Measurements from ENCODE around the gene PRSS21.

Gene PRSS21

DNA sequence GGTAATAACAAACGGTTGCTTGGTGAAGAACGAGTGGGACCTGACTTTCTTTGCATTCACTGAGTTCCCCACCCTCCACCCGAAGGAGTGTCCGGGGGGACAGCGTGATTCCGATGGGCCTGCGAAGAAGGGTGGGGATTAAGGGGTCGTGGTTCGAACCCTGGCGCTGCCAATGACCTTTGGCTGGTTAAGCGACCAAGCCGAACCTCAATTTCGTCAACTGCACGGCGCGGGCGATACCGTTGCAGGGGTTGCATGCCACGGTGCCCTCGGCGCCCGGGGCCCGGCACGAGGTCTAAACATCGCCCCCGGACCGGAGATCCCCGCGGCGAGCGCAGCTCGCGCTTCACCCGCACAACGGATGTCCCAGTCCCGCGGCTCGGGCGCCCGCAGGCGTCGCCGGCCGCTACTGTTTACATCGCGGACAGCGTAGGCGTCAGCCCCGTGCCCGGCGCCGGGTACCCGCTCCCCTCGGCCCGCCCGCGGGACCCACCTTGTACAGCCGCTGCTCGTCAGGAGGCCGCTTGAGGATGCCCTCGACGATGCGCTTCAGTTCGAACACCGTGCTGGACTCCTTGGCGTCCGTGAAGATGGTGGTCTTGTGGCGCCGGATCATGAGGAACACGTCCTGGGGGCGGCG is 40.4 kb upstream of the PRSS21 start:
- Mint-ChIP-seq H3K9me3 (no peaks in the 10 kb centered on the region), H3K4me1 (peaks cover 32 to 51% of the 10 kb centered on the region in 2 donors), H3K36me3 (peaks cover 19 to 27% of the 10 kb centered on the region in 2 donors)

DNA sequence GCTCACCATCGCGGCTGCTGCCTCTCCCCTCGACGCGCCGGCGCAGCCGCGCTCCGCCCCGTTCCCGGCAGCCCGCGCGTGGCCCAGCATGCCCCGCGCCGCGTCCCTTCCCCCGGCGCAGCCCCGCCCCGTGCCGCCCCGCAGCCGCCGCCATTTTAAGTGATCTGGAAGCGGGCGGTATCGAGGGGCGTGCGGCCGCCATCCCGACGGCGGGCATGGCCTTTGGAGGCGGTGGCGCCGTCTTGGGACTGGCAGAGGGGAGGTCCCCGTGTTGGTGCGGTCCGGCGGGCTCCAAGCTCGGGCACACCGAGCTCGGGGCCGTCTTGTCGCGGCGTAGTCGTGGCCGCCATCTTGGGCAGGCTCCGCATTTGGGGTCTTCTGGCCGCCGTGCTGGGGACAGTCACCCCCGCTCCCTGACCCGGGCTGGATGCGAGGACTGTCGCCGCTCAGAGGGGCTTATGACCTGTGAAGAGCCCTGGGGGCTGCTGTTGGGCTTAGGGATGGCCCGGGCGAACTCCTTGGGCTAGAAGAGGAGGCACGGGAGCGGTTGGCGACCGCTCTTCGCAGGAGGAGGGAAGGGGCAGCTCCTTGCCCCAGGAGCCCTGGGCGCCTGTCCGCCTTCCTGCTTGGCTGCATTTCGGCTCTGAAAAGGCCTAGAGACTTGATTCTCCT is 39.7 kb upstream of the PRSS21 start, which contains the start of gene ELOB:
ELOB (minus strand) TSS at position 50 of the 672 bp plus-strand sequence; CDS start at position 9, 41 bp downstream.
- peak; percentile 91 to 93 for ATAC-seq (replicated peaks)
- peak within 1 kb of the TSS; percentile 95 for H3K4me3 Mint-ChIP-seq
- no peaks in the 10 kb centered on the region for H3K27me3 Mint-ChIP-seq
- H3K36me3 Mint-ChIP-seq: peaks cover 14 to 20% of the 10 kb centered on the region in 2 donors
- peaks cover 30 to 45% of the 10 kb centered on the region in 2 donors for H3K4me1 Mint-ChIP-seq
- H3K9me3 Mint-ChIP-seq: no peaks in the 10 kb centered on the region
- peak; percentile 82 for DNase-seq
- H3K27ac Mint-ChIP-seq: peak within 1 kb of the TSS; percentile 98

More for the DNA sequence above, 40.4 kb upstream of the PRSS21 start:
- ATAC-seq (replicated peaks): peak; percentile 42 to 48
- Mint-ChIP-seq H3K27ac (peak overlapping the region; percentile 95), H3K27me3 (no peaks in the 10 kb centered on the region), H3K4me3 (peak overlapping the region; percentile 95)
- DNase-seq: no peak

DNA sequence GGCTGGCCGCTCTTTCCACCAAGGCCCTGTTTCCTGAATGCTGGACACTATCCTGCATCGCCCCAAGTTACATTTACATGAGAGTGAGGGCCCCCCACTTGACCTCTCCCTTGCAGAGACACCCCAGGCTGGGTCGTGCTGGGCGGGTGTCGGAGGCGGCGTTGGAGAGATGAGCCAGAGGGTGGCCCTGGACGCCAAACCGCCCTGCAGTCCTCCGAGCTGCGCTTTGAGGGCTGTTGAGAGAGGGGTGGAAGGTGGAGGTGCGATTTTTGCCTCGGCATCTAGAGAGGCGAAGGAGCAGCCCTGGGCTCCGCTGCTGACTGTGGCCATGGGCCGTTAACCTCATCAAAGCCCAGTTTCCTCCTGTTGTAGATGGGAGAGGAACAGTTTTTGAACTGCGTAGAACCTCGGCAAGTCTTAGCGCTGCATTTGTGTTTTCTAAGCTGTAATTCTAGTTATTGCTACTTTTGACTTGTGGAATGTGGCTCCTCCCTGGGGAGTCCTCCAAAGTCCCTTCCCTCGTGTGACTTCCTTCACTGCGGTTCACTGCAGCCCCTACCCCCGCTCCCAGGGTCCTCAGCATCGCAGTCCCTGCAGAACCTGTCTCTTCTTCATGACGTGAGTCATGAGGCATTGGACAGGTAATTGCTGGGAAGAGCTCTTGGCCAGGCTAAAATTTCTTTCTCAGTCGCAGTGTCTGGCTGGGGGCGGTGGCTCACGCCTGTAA is 39.0 kb upstream of the PRSS21 start:
- Mint-ChIP-seq H3K4me1 (peaks cover 26 to 39% of the 10 kb centered on the region in 2 donors), H3K36me3 (peaks cover 9 to 14% of the 10 kb centered on the region in 2 donors)

DNA sequence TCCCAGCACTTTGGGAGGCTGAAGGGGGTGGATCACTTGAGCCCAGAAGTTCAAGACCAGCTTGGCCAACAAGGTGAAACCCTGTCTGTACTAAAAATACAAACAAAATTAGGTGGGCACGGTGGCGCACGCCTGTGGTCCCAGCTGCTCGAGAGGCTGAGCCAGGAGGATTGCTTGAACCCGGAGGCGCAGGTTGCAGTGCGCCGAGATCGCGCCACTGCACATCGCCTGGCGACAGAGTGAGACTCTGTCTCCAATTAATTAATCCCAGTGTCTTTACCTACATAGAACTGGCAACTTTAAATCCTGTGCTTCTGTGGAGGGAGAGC is 38.4 kb upstream of the PRSS21 start:
- H3K4me3 Mint-ChIP-seq: peak overlapping the region; percentile 95
- ATAC-seq (replicated peaks) (no peak), DNase-seq (no peak)
- no peaks in the 10 kb centered on the region for H3K9me3 Mint-ChIP-seq
- peaks cover 8 to 12% of the 10 kb centered on the region in 2 donors for H3K36me3 Mint-ChIP-seq
- peaks cover 24 to 39% of the 10 kb centered on the region in 2 donors for H3K4me1 Mint-ChIP-seq
- H3K27ac Mint-ChIP-seq: peak overlapping the region; percentile 98
- no peaks in the 10 kb centered on the region for H3K27me3 Mint-ChIP-seq

More for the DNA sequence above, 39.0 kb upstream of the PRSS21 start:
- peak overlapping the region; percentile 98 for H3K27ac Mint-ChIP-seq
- H3K9me3 Mint-ChIP-seq: no peaks in the 10 kb centered on the region
- DNase-seq (no peak), ATAC-seq (replicated peaks) (peak; percentile 24 to 36)
- no peaks in the 10 kb centered on the region for H3K27me3 Mint-ChIP-seq
- peak overlapping the region; percentile 95 for H3K4me3 Mint-ChIP-seq

DNA sequence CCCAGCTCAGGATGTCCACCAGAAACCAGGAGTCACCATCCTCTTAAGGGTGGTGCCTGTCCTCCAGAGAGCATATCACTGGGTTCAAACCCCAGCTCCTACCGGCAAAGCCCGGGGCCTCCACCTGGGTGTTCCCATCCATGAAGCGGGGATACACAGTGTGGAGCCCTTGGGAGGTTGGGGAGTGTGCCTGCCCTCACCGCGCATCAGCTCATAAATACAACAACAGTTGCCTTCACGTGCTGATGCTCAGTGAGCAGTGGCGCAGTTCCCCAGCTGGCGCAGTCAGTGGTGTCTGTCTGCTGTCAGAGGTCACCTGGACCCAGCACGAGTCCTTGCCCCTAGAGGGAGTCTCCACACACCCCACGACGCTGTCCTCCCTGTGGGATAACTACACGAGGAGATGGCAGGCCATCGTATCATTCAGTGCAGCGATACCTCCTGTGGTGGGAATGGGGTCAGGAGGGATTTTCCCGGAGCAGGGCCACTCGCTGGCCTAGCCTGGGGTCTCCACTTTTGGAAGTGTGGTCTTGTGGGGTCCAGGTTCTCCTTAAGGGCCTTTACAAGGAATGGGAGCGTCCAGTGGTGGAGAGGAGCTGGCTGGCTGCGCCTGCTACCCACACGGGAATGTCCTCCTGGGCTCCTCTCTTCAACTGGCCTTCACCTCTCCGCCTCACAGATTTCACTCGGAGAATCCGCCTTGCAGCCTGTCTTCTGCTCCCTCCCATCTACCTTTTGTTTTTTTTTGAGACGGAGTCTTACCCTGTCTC is 37.7 kb upstream of the PRSS21 start:
- peaks cover 26 to 33% of the 10 kb centered on the region in 2 donors for H3K4me1 Mint-ChIP-seq
- H3K9me3 Mint-ChIP-seq: no peaks in the 10 kb centered on the region
- H3K4me3 Mint-ChIP-seq: peak overlapping the region in 1 of 2 donors; percentile 14

DNA sequence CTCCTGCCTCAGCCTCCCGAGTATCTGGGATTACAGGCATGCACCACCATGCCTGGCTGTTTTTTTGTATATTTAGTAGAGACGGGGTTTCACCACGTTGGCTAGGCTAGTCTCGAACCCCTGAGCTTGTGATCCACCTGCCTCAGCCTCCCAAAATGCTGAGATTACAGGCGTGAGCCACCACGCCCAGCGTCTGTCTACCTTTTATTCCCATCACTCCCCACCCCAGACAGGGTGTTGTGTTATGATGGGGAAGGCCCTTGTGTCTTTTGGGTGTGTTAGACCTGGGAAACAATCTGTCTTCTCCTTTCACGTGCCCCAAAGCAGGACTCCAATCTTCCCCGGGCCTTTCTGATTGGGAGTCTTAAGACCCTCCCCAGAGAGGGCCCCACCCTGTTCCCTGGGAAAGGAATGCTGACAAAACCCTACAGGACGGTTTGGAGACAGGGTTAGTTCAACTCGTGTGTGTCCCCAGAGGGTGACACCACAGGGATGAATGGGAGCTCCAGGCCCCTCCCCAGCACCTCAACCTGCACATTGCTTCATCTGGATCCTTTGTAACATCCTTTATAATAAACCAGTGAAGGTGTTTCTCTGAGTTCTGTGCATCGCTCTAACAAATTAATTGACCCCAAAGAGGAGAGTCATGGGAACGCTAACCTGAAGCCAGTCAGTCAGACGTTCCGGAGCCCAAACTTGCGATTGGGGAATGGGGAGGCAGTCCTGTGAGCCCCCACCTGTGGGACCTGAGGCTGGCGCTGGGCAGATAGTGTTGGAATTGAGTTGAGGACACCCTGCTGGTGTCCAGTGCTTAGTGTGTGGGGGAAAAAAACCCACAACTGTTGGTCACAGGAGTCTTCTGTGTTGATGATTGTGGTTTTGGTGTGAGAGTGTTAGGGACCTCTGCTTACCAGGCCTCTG is 36.8 kb upstream of the PRSS21 start:
- Mint-ChIP-seq H3K4me3 (peak overlapping the region in 1 of 2 donors; percentile 14), H3K36me3 (peaks cover 2 to 10% of the 10 kb centered on the region in 2 donors), H3K4me1 (peaks cover 26 to 29% of the 10 kb centered on the region in 2 donors), H3K27me3 (peaks cover 6 to 7% of the 10 kb centered on the region in 2 donors), H3K9me3 (no peaks in the 10 kb centered on the region), H3K27ac (peak overlapping the region; percentile 47)
- no peak for ATAC-seq (replicated peaks)
- no peak for DNase-seq

More for the DNA sequence above, 37.7 kb upstream of the PRSS21 start:
- ATAC-seq (replicated peaks) (no peak), DNase-seq (no peak)
- peaks cover 2 to 10% of the 10 kb centered on the region in 2 donors for H3K36me3 Mint-ChIP-seq
- no peaks in the 10 kb centered on the region for H3K27me3 Mint-ChIP-seq
- H3K27ac Mint-ChIP-seq: peak overlapping the region; percentile 39

DNA sequence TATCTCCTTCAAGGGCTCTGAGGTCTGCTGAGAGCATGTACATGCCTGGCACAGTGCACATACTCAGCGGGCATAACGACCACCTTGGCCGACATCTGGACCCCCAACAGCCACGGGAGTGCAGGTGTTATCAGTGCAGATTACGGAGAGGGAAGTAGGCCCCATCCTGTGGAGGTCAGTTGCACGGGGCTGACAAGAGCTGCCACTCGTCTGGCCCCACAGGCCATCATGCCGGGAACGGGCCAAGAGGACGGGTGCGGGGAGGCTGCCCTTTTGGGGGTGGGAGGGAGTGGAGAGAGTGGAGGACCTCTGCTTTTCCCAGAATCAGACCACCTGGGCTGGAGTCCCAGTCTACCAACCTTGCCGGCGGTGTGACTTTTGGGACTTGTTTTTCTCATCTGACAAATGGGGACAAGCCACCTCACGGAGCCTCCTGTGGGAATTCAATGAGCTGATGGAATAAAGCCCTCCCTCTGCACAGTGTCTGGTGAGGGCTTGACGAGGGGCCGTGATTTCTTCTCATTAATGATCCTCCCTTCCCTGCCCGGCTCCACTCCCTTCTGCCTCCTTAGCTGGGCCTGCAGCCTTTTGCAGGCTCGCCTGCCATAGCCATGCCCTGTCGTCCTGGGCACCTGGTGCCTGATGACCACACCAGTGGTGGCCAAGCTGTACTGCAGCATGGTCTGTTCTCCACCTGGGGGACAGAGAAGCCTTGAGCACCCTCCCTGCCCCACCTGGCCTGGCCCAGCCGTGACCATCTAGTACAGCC is 34.3 kb upstream of the PRSS21 start:
- H3K4me1 Mint-ChIP-seq: peaks cover 20 to 26% of the 10 kb centered on the region in 2 donors
- peaks cover 0 to 7% of the 10 kb centered on the region in 2 donors for H3K36me3 Mint-ChIP-seq
- H3K27ac Mint-ChIP-seq: no peak overlapping the region
- no peak for DNase-seq
- peaks cover 19 to 24% of the 10 kb centered on the region in 2 donors for H3K27me3 Mint-ChIP-seq
- ATAC-seq (replicated peaks): no peak
- no peaks in the 10 kb centered on the region for H3K9me3 Mint-ChIP-seq
- H3K4me3 Mint-ChIP-seq: no peak overlapping the region

DNA sequence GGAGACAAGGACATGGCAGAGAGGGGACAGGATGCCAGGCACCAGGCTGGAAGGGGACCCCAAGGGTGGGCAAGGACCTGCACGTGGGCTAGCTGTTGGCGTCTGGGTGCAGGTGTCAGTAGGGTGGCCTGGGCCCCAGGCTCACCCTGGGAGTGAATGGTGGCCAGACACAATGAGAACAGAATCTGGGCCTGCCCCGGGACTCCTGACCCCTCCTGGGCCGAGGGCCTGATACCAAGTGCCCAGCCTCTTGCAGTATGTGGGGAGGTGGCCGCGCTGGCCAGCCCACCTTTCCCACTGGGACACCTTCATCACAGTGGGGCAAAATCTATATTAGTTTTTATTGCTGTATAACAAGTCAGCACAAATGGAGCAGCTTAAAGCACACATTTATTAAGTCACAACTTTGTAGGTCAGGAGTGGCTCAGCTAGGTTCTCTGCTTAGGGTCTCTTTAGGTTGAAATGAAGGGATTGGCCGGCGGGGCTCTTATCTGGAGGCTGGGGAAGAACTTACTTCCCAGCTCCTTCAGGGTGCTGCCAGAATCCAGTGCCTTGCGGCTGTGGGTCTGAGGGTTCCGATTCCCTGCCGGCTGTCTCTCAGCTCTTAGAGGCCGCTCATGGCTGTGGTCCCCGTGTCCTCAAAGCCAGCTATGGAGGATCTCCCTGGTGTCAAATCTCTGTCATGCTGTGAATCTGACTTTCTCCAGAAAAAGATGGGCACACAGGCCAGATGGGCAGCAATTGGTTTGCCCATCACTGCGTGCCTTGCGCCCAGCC is 33.3 kb upstream of the PRSS21 start:
- no peak for ATAC-seq (replicated peaks)
- Mint-ChIP-seq H3K9me3 (no peaks in the 10 kb centered on the region), H3K36me3 (no peaks in the 10 kb centered on the region), H3K4me3 (peak overlapping the region; percentile 52 to 66), H3K27ac (peak overlapping the region; percentile 31), H3K27me3 (peaks cover 26 to 32% of the 10 kb centered on the region in 2 donors), H3K4me1 (peaks cover 12 to 17% of the 10 kb centered on the region in 2 donors)
- DNase-seq: no peak

DNA sequence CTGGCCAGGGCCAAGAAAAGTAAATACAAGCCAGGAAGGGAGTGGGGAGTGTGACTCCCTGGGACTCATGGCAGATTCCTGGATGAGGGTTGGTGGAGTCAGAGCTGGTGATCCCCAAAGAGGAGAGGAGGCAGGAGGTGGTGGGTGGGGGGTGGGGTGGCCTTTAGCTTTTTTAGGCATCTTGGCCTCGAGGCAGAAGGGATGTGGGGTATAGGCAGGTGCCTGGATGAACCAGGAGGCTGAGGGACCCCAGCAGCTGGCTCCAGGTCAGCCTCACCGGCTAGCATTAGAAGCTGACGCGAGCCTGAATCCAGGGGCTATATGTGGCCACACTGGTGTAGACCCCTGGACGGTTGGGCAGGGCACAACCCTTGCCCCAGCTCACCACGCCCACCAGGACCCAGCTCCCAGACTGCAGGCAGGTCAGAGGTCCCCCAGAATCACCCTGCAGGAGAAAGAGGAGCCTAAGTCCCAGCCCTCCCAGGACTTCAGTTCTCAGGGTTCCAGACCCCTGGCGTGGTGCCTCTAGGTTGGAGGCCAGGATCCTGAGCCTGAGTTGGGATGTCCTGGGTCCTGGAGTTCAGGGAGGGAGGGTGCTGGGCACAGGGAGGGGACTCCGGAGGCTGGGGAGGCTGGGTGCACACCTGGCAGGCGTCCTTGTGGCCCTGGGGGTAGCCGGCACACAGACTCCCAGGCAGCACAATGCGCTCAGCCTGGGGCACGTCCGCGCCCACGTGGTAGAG is 32.5 kb upstream of the PRSS21 start:
- H3K4me1 Mint-ChIP-seq: peaks cover 11 to 16% of the 10 kb centered on the region in 2 donors
- DNase-seq (no peak), ATAC-seq (replicated peaks) (no peak)
- H3K9me3 Mint-ChIP-seq: no peaks in the 10 kb centered on the region
- peak overlapping the region; percentile 88 to 89 for H3K4me3 Mint-ChIP-seq
- H3K27ac Mint-ChIP-seq: peak overlapping the region; percentile 78
- H3K36me3 Mint-ChIP-seq: no peaks in the 10 kb centered on the region
- H3K27me3 Mint-ChIP-seq: peaks cover 30 to 40% of the 10 kb centered on the region in 2 donors

DNA sequence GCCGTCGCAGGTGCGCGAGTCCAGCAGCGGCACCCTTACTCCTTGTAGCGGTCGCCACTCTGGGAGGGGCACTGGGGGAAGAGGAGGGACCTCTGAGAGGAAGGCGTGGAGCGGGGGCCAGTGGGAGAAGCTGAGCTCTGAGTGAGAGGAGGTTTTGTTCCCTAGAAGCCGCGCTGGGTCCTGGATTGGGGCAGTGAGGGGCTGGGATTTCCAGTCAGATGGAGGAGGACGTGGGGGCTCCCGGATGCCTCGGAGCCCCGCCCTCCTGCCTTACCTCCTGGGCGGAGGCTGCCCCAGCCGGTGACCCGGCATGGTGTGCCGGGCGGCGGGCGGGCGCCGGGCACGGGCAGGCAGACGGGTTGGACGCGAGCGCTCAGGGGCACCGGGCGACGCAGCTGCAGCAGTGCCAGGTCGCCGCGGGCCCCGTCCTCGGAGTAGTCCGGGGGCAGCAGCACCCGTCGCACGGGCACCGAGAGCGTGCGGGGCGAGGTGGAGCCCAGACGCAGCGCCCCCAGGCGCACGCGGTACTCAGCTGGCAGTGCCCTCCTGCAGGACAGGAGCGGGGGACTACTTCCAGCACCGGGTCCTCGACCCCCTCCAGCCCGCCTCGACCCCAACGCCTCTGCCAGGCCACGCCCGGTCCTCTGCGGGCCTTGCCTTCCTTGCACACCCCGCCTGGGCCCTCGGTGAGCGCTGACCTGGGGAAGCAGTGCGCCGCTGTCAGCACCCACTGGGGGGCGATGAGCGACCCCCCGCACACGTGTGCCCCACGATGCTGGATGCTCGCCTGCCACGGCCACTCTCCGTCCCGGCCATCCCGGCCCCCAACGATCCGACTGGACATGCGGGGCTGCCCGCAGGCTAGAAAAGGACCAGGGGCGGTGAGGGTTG is 31.7 kb upstream of the PRSS21 start:
- peaks cover 9 to 16% of the 10 kb centered on the region in 2 donors for H3K4me1 Mint-ChIP-seq
- peak overlapping the region; percentile 88 to 89 for H3K4me3 Mint-ChIP-seq
- ATAC-seq (replicated peaks) (peak; percentile 66 to 71), DNase-seq (no peak)
- no peaks in the 10 kb centered on the region for H3K9me3 Mint-ChIP-seq
- H3K27me3 Mint-ChIP-seq: peaks cover 35 to 48% of the 10 kb centered on the region in 2 donors
- H3K36me3 Mint-ChIP-seq: no peaks in the 10 kb centered on the region
- peak overlapping the region; percentile 78 for H3K27ac Mint-ChIP-seq

All from stimulated activated naive B cell treated with anti-CD40 and anti-IgM and Interleukin-4, amounts not matched to agents 10 μg/mL and 1 μg/mL and 100 μg/mL, for 72 hours (primary cell).